HepG2 (cell line): ENCODE results near the gene SIRPA. TPM values are rescaled to one million over a fixed set of nuclear protein-coding genes. Genes with fewer than 3 reads are reported as not detected.

ENCODE experiments used
- ELF1 ChIP-seq: sonication (generic); formaldehyde crosslinking; IDR thresholded peaks from 2 replicates; pipeline ENCODE4 v1.4.0; 2020; ENCODE audit warnings: missing genetic modification reagents
- FOXA1 ChIP-seq, 2 experiments: fragments of 450-650 bp in 1 of 2; sonication (generic) in 1 of 2; formaldehyde crosslinking in 1 of 2; IDR thresholded peaks; 2 replicates each; pipeline versions ENCODE4 v1.4.0 to v1.6.1; 2016 to 2020; ENCODE audit warnings: missing genetic modification reagents in 1 of 2
- IRF2 ChIP-seq: IDR thresholded peaks from 2 replicates; pipeline ENCODE4 v1.6.1; 2018; ENCODE audit warnings: missing genetic modification reagents, missing compliant biosample characterization
- MBNL3 ChIP-seq: fragments of 250-450 bp; sonication (Bioruptor Pico); conservative IDR thresholded peaks from 2 replicates; pipeline ENCODE4 v1.8.0; 2022; ENCODE audit warnings: mild to moderate bottlenecking, inconsistent platforms
- MZF1 ChIP-seq: sonication (generic); formaldehyde crosslinking; IDR thresholded peaks from 2 replicates; pipeline ENCODE4 v1.8.1; 2023; ENCODE audit warnings: mild to moderate bottlenecking, missing genetic modification reagents, borderline replicate concordance
- ZFP37 ChIP-seq: sonication (generic); formaldehyde crosslinking; IDR thresholded peaks from 2 replicates; pipeline ENCODE4 v1.4.0; 2020; ENCODE audit warnings: missing genetic modification reagents, borderline replicate concordance
- ZNF407 ChIP-seq: sonication (generic); formaldehyde crosslinking; IDR thresholded peaks from one replicate; pipeline ENCODE4 v1.5.1; 2020; ENCODE audit warnings: mild to moderate bottlenecking, missing genetic modification reagents; ENCODE audit errors: not compliant biosample characterization
- ZNF720 ChIP-seq: sonication (generic); formaldehyde crosslinking; IDR thresholded peaks from 2 replicates; pipeline ENCODE4 v1.4.0; 2020; ENCODE audit warnings: missing genetic modification reagents
- ZNF724P ChIP-seq: sonication (generic); formaldehyde crosslinking; IDR thresholded peaks from 2 replicates; pipeline ENCODE4 v1.8.0; 2022; ENCODE audit warnings: missing genetic modification reagents, borderline replicate concordance
- ZNF776 ChIP-seq: sonication (generic); formaldehyde crosslinking; IDR thresholded peaks from 2 replicates; pipeline ENCODE4 v1.4.0; 2020; ENCODE audit warnings: mild to moderate bottlenecking, missing genetic modification reagents
- ZNF800 ChIP-seq: sonication (generic); formaldehyde crosslinking; IDR thresholded peaks from 2 replicates; pipeline ENCODE4 v1.4.0; 2020; ENCODE audit warnings: missing genetic modification reagents
- polyA plus RNA-seq, 8 experiments: library from polyadenylated mRNA; depleted of rRNA in 3 of 8; stranded (reverse) in 7 of 8; unstranded in 1 of 8; fragments of >200 nt; fragmentation: Illumina TruSeq in 4 of 8; extraction: Trizol in 4 of 8; gene quantifications; 2 replicates each; pipeline versions ENCODE4 v1.2.1 to v1.2.3, GENCODE V29; 2011 to 2016; ENCODE audit warnings: low read depth in 4 of 8, missing spikeins in 1 of 8, mixed read lengths in 1 of 8; ENCODE audit not compliant: insufficient read depth in 1 of 8
- total RNA-seq, 5 experiments: library from RNA; depleted of rRNA; stranded (reverse); fragments of >200 nt; fragmentation: Illumina TruSeq; extraction: Trizol; gene quantifications; 2 replicates each; pipeline ENCODE4 v1.2.3, GENCODE V29; 2016; ENCODE audit warnings: low read depth in 1 of 5
- TF ChIP-seq, protein P1 (sequence below): sonication (generic); formaldehyde crosslinking; conservative IDR thresholded peaks from 2 replicates; pipeline ENCODE4 v1.8.1; 2023; ENCODE audit warnings: missing genetic modification reagents
- TF ChIP-seq, protein P2 (sequence below): sonication (generic); formaldehyde crosslinking; IDR thresholded peaks from 2 replicates; pipeline ENCODE4 v1.4.0; 2020; ENCODE audit warnings: mild to moderate bottlenecking, missing genetic modification reagents
- TF ChIP-seq, protein P3 (sequence below): sonication (generic); formaldehyde crosslinking; IDR thresholded peaks from 2 replicates; pipeline ENCODE4 v1.4.0; 2020; ENCODE audit warnings: missing genetic modification reagents

Gene SIRPA
- total and polyA plus RNA-seq, 2 of the 13 experiments (the other 11 are each of a cell fraction or from before 2014, with no cell fraction given), result 7.2 to 17.6 TPM

GRCh38 chr20:1965520-1966351, 70.5 kb downstream of the SIRPA start (continued):
- no peak for TF ChIP-seq ZNF407 (CRISPR knock-in tag)
- 0 out of 2 replicates have a peak, but pooled peaks have one; percentile 61 for TF ChIP-seq ZNF724P
- TF ChIP-seq ZNF776 (CRISPR knock-in tag), result no peak
- TF ChIP-seq, protein P1, sequence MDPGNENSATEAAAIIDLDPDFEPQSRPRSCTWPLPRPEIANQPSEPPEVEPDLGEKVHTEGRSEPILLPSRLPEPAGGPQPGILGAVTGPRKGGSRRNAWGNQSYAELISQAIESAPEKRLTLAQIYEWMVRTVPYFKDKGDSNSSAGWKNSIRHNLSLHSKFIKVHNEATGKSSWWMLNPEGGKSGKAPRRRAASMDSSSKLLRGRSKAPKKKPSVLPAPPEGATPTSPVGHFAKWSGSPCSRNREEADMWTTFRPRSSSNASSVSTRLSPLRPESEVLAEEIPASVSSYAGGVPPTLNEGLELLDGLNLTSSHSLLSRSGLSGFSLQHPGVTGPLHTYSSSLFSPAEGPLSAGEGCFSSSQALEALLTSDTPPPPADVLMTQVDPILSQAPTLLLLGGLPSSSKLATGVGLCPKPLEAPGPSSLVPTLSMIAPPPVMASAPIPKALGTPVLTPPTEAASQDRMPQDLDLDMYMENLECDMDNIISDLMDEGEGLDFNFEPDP, result no peak
- TF ChIP-seq ELF1 (CRISPR knock-in tag), result no peak
- TF ChIP-seq MZF1 (CRISPR knock-in tag), result no peak
- peak; percentile 5; the same call in 1 of the 2 replicates for TF ChIP-seq ZNF720 (CRISPR knock-in tag)
- TF ChIP-seq IRF2, result peak; percentile 63; the same call in 1 of the 2 replicates
- TF ChIP-seq, protein P2, sequence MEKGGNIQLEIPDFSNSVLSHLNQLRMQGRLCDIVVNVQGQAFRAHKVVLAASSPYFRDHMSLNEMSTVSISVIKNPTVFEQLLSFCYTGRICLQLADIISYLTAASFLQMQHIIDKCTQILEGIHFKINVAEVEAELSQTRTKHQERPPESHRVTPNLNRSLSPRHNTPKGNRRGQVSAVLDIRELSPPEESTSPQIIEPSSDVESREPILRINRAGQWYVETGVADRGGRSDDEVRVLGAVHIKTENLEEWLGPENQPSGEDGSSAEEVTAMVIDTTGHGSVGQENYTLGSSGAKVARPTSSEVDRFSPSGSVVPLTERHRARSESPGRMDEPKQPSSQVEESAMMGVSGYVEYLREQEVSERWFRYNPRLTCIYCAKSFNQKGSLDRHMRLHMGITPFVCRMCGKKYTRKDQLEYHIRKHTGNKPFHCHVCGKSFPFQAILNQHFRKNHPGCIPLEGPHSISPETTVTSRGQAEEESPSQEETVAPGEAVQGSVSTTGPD (CRISPR knock-in tag), result no peak
- no peak for TF ChIP-seq ZFP37 (CRISPR knock-in tag)
- TF ChIP-seq FOXA1 (IDR thresholded peaks at IDR 0.05), result no peak
- 0 out of 2 replicates have a peak, but pooled peaks have one; percentile 5 for TF ChIP-seq FOXA1 (CRISPR knock-in tag; IDR thresholded peaks at IDR 0.05)
- no peak for TF ChIP-seq ZNF800
- TF ChIP-seq, protein P3, sequence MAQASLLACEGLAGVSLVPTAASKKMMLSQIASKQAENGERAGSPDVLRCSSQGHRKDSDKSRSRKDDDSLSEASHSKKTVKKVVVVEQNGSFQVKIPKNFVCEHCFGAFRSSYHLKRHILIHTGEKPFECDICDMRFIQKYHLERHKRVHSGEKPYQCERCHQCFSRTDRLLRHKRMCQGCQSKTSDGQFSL (CRISPR knock-in tag), result peak; percentile 66; the same call in 1 of the 2 replicates
- TF ChIP-seq MBNL3 (CRISPR knock-in tag), result no peak
